Coronary artery (tissue), 2 donors: ENCODE data around the gene DUSP1.

ENCODE experiments used
- DNase-seq: peaks from one replicate; pipeline ENCODE4 v3.0.0-alpha.2; 2017; ENCODE audit warnings: low spot score
- H3K27ac ChIP-seq, 2 donors: fragments of 200-600 bp; sonication (generic); one replicate each; pipeline ENCODE4 v1.5.1; 2016 to 2019
- H3K4me3 ChIP-seq: fragments of 200-600 bp; sonication (generic); 2 replicates; pipeline ENCODE4 v1.5.1; 2016; ENCODE audit warnings: mild to moderate bottlenecking, moderate library complexity
- TF ChIP-seq, protein P1 (sequence below): fragments of 200-600 bp; sonication (generic); IDR thresholded peaks from one replicate; pipeline ENCODE4 v1.5.1; 2019; ENCODE audit warnings: antibody characterized with exemption

Gene DUSP1

DNA sequence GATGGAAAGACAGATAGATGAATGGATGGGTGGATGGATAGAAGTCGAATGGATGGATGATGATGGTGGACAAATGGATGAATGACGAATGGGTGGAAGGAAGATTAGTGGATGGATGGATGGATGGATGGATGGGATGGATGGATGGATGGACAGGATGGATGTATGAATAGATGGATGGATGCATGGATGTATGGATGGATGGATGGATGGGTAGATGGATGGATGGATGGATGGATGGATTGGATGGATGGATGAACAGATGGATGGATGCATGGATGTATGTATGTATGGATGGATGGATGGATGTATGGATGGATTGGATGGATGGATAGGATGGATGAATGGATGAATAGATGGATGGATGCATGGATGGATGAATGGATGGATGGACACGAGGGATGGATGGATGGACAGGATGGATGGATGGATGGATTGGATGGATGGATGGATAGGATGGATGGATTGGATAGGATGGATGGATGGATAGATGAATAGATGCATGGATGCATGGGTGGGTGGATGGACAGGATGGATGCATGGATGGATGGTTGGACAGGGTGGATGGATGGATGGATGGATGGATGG is 52.4 kb downstream of the DUSP1 start:
- no peak for DNase-seq
- H3K27ac ChIP-seq = no peak overlapping the region
- H3K4me3 ChIP-seq = no peak overlapping the region
- TF ChIP-seq, protein P1, sequence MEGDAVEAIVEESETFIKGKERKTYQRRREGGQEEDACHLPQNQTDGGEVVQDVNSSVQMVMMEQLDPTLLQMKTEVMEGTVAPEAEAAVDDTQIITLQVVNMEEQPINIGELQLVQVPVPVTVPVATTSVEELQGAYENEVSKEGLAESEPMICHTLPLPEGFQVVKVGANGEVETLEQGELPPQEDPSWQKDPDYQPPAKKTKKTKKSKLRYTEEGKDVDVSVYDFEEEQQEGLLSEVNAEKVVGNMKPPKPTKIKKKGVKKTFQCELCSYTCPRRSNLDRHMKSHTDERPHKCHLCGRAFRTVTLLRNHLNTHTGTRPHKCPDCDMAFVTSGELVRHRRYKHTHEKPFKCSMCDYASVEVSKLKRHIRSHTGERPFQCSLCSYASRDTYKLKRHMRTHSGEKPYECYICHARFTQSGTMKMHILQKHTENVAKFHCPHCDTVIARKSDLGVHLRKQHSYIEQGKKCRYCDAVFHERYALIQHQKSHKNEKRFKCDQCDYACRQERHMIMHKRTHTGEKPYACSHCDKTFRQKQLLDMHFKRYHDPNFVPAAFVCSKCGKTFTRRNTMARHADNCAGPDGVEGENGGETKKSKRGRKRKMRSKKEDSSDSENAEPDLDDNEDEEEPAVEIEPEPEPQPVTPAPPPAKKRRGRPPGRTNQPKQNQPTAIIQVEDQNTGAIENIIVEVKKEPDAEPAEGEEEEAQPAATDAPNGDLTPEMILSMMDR = no peak
